GM18873 (cell line): ENCODE results near the gene NAP1L4.
A peak's percentile ranks its signal among the peaks of the same experiment; 100 is the strongest.

Experiments
- ATAC-seq: cut with Tn5 transposase; IDR thresholded peaks from one replicate; pipeline ENCODE4 v1.9.1; 2021; ENCODE audit warnings: mild to moderate bottlenecking, moderate library complexity, moderate number of reproducible peaks; ENCODE audit not compliant: unreplicated experiment, low FRiP score

Gene NAP1L4

GRCh38 chr11:2995893-2996554, 3.9 kb upstream of the NAP1L4 start:
- no peak for ATAC-seq

- ATAC-seq, result no peak
Observed at GRCh38 chr11:2995031-2995561, 3.0 kb upstream of the NAP1L4 start.

DNA sequence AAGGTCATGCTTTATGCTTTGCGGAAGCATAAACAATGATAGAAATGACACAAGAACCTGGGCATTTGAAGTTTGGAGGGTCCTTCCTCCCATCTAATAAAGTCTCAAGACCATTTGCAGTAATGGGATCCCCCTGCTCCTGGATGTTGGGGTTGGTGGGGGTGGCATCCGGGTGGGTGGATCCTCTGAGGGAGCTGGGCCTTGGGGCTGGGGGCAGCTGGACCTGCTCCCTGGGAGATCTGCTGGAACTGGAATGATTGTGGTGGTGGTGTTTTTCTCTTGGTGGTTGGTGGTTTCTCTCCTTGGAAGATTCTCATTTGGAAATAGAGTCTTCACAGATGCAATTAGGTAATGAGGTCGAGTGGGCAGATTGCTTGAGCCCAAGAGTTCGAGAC, 2.2 kb upstream of the NAP1L4 start:
- no peak for ATAC-seq

DNA sequence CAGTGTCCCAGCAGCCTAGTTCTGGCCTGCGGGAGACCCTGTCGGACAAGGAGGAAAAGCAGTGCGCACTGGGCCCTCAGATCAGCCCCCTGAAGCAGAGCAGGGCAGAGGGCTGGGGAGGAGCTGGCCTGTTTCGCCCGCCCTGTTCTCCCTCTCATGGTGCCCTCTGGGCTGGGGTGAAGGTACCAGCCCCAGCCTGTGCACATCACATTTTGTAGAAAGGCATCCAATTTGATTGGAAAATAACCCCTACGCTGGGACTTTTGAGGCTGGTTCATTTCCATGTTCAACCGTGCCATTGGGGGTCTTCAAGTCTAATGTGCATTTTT, 832 bp upstream of the NAP1L4 start:
- ATAC-seq, result no peak

- ATAC-seq, result peak; percentile 13
Observed at GRCh38 chr11:2991452-2992233, 486 bp downstream of the NAP1L4 start.

DNA sequence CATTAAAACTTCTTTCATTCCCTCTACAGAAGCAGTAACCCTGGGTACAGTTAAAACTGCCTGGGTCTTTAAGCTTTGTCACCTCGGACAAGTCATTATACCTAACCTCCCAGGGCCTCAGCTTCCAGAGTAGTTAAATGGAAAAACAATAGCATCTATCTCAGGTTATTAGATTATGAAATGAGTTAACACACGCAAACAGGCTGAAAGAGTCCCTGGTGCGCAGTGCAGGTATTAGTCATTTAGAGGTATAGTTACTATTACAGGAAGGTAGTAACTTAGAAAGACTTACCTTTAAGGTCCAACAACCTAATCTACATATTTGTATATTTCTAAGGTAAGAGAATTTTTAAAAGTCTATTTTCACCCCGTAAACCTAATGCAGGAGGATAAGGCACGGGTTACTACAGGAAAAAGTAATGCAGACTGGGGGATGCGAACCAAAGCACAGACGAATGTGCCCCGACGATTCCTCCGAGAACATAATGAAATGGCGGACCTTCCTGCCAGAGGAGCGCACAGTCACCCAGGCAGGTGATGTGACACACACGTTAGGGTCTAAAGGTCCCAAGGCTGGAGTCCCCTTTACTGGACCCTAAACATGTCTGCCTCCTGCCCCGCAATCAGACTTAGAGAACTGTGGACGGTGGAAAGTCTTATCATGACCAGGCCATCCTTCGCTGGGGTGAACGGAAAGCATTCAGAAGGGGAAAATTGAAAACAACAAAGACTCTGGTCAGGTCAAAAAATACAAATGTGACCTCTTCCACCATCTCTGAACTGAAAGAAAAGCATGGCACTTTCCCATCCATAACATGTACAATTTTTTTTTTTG, 1.3 kb downstream of the NAP1L4 start:
- ATAC-seq, result no peak

- no peak for ATAC-seq
Observed at GRCh38 chr11:2989551-2989950, 2.6 kb downstream of the NAP1L4 start.

DNA sequence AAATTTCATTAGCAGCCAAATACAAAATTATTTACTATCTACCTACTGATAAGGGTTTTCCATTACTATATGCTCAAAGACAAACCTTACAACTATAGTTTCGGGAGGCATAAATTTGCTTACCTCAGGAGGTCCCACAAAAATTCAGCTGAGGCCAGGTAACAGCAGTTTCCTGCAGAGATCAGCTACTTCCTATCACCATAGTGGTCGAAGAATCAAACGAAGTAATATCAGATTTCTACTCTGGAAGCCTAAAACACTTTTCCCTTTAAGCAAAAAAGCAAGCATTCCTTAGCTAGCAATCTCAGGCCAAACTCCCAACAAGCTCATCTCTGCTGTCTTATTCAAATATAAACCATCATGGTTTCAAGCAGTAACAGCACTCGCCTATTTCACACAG, 3.1 kb downstream of the NAP1L4 start:
- no peak for ATAC-seq

DNA sequence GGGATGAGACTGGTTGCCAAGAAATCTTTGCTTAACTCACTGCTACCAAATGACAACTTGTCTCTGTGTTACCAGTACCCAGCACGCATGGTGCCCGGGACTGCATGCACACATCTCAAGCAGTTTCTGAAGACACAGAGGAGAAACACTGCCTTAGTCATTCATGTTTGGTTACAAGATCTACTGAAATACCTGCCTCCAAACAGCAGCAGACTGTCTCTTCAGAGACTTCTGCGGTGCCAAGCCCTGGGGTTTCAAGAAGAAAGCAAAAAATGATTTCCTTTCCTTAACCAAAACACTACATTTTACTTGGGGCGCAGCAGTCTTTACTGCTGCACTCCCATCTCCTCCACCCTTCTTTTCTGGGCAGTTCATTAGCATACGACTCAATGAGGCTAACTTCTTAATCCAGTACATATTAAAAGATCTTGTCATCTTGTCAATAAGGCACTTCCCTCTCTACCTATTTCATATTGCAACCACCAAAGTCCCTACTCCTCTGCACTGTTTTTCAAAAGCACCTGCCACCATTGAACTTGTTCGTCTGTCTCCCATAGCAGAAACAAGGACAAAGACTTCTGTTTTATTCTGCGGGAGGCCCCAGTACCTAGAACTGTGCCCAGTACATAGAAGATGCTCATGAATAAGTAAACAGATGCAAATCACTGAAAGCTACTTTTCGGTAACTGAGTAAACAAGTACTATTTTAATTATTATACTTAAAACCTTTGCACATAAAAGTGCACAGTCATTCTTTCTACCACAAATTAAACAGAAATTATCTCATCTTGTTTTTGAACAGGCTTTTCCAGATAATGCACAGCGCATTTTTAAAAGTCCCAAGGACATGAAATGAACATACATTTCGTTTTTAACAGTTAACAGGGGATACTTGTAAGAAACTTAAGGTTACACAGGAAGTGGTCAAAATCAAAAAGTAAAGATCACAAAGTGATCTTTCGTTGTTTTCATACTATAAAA, 4.0 kb downstream of the NAP1L4 start:
- no peak for ATAC-seq

GRCh38 chr11:2983908-2984307, 8.2 kb downstream of the NAP1L4 start:
- ATAC-seq, result no peak

DNA sequence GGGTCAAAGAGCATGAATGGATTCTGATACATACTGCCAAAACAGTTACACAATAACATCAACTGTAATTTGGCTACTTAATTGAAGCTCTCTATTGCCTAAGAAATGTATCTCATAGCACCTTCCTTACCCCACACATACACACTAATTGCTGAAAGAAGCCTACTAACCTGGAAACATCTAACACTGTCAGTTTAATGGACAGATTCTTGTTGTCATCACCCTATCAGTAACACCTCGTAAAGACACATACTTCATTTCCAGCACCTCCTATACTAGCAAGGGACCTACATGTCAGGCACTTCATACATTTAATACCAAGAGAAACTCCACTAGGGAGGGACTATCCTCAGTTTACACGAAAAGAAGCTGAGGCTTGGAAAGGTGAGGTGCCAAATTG, 9.9 kb downstream of the NAP1L4 start:
- no peak for ATAC-seq

DNA sequence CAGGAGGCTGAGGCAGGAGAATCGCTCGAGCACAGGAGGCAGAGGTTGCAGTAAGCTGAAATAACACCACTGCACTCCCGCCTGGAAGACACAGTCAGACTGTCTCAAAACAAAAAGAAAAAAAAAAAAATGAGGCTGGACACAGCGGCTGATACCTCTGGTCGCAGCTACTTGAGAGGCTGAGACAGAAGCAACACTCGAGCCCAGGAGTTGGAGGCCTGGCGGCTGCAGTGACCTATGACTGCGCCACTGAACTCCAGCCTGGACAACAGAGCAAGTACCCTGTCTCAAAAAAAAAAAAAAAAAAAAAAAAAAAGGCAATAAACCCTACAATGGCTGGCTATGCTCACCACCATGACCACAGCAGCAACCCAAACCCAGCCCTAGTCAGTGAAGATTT, 11.0 kb downstream of the NAP1L4 start:
- ATAC-seq, result no peak

- ATAC-seq, result no peak
Observed at GRCh38 chr11:2980168-2980840, 11.8 kb downstream of the NAP1L4 start.

DNA sequence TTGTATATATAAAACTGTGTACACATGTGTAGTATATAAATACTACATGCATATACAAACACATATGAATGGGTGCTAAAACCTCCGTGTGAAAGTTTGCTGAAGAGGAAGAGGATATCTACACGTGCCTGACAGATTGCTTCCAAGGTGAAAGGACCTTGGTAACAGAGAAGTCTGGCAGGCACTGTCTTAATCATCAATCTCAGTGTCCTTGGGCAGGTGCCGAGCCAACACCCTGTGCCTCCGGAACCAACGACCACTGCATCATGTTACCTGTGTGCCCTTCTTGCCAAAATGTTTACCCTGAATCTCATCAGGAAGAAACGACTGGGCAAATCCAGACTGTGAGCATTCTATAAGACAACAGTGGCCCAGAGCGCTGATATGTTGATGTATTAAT, 15.0 kb downstream of the NAP1L4 start:
- no peak for ATAC-seq

DNA sequence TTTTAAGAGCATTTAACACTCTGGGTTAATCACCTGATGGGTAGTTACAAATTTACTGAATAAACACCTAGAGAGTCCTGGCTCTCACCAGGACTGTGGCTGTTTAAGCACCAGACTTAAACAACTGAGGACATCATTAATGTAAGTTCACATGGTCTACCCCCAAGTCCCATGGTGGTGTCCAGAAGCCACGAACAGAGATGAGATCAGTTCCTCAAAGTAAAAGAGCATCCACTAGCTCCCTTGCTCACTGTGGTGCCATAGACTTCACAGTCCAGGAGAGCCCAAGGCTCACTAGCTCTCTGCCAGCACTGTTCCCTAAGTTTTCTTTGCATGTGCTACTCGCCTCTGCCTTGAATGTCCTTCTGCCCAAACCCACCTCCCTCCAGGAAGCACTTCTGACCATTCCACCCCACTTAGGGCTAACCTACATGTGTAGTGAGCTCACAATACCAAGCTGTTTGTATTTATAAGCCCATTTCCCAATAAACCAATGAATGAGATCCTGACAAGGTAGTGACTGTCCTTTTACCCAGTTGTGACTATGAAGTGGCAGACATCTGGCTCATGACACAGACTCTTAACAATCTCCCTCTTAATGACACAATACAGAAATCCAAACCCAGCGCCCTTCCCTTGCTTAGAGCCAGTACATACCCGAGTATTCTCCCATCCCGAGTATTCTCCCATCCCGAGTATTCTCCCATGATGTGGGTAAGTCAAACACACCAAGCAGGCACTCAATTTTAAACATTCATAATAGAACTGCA, 15.7 kb downstream of the NAP1L4 start:
- no peak for ATAC-seq

GRCh38 chr11:2975594-2975993, 16.5 kb downstream of the NAP1L4 start:
- ATAC-seq, result no peak

- ATAC-seq, result no peak
Observed at GRCh38 chr11:2974272-2974671, 17.9 kb downstream of the NAP1L4 start.

DNA sequence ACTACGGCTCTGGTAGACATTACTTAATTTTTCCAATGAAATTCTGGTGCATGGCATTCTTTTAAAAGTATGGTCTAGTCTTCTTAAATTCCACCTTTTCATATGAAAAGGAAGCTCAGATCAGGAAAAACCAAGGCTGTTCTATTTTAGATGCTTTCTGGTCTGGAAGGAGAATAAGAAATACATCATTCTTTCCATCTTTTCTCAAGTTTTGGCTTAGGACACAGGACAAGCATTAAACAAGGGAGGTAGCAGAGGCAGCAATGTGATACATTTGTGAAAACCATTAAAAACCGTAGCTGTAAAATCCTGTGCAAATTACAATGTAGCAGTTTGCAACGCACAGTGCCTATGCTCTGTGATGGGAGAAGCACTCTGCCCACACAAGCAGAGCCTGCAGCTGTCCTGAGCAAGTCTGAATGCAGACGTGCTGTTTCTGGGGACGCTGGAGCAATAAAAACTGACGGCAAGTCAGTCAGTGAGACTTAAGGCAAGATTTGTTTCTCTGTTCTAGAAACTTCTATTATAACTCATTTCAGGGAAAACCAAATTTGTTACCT, 23.7 kb downstream of the NAP1L4 start:
- ATAC-seq, result no peak
